ENCODE measurements around the gene EML4. TPM values are rescaled to one million over a fixed set of nuclear protein-coding genes. Genes with fewer than 3 reads are reported as not detected.

The EML4 gene
- total and polyA plus RNA-seq, 2 of the 13 experiments (the other 11 are each of a cell fraction or from before 2014, with no cell fraction given): 243 to 476 TPM

DNA sequence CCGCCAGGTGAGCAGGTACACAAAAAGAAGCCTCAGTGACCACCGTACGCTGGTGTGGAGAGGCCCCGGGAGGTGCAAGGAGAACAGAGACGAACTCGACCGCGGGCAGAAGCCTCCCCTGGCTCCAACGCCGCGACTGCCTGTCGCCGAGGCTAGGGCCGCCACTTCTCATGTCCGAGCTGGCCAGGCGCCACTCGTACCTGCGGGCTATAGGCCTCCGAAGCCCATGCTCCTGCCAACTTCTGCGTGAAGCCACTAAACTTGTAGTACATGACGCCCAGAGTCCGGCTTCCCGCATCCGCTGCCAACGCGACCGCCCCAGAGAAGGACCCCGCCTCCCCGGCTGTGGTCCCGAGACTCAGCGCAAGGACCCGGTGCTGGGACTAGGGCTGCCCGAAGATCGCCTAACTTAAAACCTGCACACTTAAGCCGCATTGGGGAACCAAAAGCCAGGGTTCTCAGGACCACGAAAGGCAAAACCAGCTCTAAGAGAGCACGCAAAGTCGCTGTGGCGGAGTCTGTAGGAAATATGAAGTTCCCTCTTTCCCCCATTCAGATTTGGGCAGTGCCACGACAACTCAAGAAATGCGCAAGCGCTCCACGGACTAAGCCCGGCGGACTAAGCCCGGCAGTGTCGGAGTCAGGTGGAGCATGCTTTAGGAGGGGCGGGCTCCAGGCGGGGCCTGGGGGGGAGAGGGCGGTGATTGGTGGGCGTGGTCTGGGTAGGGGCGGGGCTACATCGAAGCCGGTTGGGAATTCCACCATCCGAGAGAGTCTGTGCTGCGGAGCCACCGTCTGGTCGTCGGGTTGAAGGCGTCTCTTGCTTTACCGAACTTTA is 192.0 kb downstream of the EML4 start, which contains the start of gene COX7A2L (continued):
- no peak for TF ChIP-seq LRRFIP1 (CRISPR knock-in tag; conservative IDR thresholded peaks at IDR 0.05)
- no peak for TF ChIP-seq MLLT10 (CRISPR knock-in tag; IDR thresholded peaks at IDR 0.05)
- peak; percentile 35; the same call in 1 of the 2 replicates for TF ChIP-seq ZNF839 (CRISPR knock-in tag; IDR thresholded peaks at IDR 0.05; ENCODE audit: borderline replicate concordance)
- no peak for TF ChIP-seq U2AF1 (optimal IDR thresholded peaks at IDR 0.05; ENCODE audit: low read depth, low read length)
- TF ChIP-seq FOXC1 (CRISPR knock-in tag; IDR thresholded peaks at IDR 0.05; ENCODE audit: borderline replicate concordance): peak; percentile 57; the same call in 1 of the 2 replicates
- no peak for TF ChIP-seq ZNF775 (CRISPR knock-in tag; IDR thresholded peaks at IDR 0.05; ENCODE audit: borderline replicate concordance)
- 0 out of 2 replicates have a peak, but pooled peaks have one; percentile 72 for TF ChIP-seq ZNF160 (CRISPR knock-in tag; IDR thresholded peaks at IDR 0.05)
- 0 out of 2 replicates have a peak, but pooled peaks have one; percentile 40 for TF ChIP-seq ARNT2 (CRISPR knock-in tag; IDR thresholded peaks at IDR 0.05; ENCODE audit: low read depth)
- TF ChIP-seq ONECUT2 (CRISPR knock-in tag; IDR thresholded peaks at IDR 0.05): 0 out of 2 replicates have a peak, but pooled peaks have one; percentile 18
- TF ChIP-seq, protein P1, sequence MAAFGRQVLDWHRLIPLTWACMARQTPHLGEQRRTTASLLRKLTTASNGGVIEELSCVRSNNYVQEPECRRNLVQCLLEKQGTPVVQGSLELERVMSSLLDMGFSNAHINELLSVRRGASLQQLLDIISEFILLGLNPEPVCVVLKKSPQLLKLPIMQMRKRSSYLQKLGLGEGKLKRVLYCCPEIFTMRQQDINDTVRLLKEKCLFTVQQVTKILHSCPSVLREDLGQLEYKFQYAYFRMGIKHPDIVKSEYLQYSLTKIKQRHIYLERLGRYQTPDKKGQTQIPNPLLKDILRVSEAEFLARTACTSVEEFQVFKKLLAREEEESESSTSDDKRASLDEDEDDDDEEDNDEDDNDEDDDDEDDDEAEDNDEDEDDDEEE (CRISPR knock-in tag; IDR thresholded peaks at IDR 0.05): peak; percentile 67; the same call in 1 of the 2 replicates
- TF ChIP-seq, protein P2, sequence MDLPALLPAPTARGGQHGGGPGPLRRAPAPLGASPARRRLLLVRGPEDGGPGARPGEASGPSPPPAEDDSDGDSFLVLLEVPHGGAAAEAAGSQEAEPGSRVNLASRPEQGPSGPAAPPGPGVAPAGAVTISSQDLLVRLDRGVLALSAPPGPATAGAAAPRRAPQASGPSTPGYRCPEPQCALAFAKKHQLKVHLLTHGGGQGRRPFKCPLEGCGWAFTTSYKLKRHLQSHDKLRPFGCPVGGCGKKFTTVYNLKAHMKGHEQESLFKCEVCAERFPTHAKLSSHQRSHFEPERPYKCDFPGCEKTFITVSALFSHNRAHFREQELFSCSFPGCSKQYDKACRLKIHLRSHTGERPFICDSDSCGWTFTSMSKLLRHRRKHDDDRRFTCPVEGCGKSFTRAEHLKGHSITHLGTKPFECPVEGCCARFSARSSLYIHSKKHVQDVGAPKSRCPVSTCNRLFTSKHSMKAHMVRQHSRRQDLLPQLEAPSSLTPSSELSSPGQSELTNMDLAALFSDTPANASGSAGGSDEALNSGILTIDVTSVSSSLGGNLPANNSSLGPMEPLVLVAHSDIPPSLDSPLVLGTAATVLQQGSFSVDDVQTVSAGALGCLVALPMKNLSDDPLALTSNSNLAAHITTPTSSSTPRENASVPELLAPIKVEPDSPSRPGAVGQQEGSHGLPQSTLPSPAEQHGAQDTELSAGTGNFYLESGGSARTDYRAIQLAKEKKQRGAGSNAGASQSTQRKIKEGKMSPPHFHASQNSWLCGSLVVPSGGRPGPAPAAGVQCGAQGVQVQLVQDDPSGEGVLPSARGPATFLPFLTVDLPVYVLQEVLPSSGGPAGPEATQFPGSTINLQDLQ (CRISPR knock-in tag; IDR thresholded peaks at IDR 0.05): peak; percentile 45; the same call in 1 of the 2 replicates
- TF ChIP-seq, protein P3, sequence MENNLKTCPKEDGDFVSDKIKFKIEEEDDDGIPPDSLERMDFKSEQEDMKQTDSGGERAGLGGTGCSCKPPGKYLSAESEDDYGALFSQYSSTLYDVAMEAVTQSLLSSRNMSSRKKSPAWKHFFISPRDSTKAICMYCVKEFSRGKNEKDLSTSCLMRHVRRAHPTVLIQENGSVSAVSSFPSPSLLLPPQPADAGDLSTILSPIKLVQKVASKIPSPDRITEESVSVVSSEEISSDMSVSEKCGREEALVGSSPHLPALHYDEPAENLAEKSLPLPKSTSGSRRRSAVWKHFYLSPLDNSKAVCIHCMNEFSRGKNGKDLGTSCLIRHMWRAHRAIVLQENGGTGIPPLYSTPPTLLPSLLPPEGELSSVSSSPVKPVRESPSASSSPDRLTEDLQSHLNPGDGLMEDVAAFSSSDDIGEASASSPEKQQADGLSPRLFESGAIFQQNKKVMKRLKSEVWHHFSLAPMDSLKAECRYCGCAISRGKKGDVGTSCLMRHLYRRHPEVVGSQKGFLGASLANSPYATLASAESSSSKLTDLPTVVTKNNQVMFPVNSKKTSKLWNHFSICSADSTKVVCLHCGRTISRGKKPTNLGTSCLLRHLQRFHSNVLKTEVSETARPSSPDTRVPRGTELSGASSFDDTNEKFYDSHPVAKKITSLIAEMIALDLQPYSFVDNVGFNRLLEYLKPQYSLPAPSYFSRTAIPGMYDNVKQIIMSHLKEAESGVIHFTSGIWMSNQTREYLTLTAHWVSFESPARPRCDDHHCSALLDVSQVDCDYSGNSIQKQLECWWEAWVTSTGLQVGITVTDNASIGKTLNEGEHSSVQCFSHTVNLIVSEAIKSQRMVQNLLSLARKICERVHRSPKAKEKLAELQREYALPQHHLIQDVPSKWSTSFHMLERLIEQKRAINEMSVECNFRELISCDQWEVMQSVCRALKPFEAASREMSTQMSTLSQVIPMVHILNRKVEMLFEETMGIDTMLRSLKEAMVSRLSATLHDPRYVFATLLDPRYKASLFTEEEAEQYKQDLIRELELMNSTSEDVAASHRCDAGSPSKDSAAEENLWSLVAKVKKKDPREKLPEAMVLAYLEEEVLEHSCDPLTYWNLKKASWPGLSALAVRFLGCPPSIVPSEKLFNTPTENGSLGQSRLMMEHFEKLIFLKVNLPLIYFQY (CRISPR knock-in tag; IDR thresholded peaks at IDR 0.05; ENCODE audit: borderline replicate concordance): 0 out of 2 replicates have a peak, but pooled peaks have one; percentile 79
- peak; percentile 94 for TF ChIP-seq BRD4 (CRISPR knock-in tag; IDR thresholded peaks at IDR 0.05)
- TF ChIP-seq TP53 (CRISPR knock-in tag; conservative IDR thresholded peaks at IDR 0.05): peak; percentile 89; the same call in 1 of the 2 replicates
- TF ChIP-seq ZNF782 (CRISPR knock-in tag; IDR thresholded peaks at IDR 0.05; ENCODE audit: borderline replicate concordance): 0 out of 2 replicates have a peak, but pooled peaks have one; percentile 75
- 0 out of 2 replicates have a peak, but pooled peaks have one; percentile 19 for TF ChIP-seq ZNF629 (CRISPR knock-in tag; conservative IDR thresholded peaks at IDR 0.05)
- TF ChIP-seq ZNF549 (CRISPR knock-in tag; IDR thresholded peaks at IDR 0.05): no peak
- TF ChIP-seq MXD4 (CRISPR knock-in tag; IDR thresholded peaks at IDR 0.05): peak; percentile 85; the same call in 1 of the 2 replicates

All from HepG2 (cell line).